ENCODE data around the gene UNC79. TPM values are rescaled to one million over a fixed set of nuclear protein-coding genes. Genes with fewer than 3 reads are reported as not detected.

UNC79 gene
- total and polyA plus RNA-seq, 9 donors, result 0.04 to 1.1 (median 0.15) TPM

DNA sequence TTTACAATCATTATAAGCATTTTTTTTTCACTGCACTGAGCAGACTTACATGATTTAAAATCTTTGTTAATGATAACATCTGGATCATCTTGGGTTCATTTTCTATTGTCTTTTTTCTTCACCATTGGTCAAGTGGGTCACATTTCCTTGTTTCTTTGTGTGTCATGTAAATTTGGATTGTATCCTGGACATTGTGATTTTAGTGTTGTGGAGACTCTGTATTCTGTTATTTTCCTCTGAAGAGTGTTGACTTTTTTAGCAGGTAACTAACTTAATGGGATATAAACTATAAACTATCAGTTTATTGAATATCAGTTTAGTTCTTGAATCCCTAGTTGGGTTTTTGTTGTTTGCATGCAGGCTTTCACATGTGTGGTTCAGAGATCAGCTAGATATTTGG, 4.0 kb upstream of the UNC79 start:
- Histone ChIP-seq H3K27ac (no peak overlapping the region), H3K4me1 (ENCODE audit: insufficient read depth) (no peaks in the 10 kb centered on the region), H3K9me3 (peaks cover 0 to 4% of the 10 kb centered on the region in 2 donors), H3K27me3 (no peaks in the 10 kb centered on the region), H3K36me3 (no peaks in the 10 kb centered on the region), H3K4me3 (no peak overlapping the region)
- TF ChIP-seq EP300 (IDR thresholded peaks at IDR 0.05) (no peak), POLR2A (IDR thresholded peaks at IDR 0.05) (no peak)
- TF ChIP-seq, protein P1, sequence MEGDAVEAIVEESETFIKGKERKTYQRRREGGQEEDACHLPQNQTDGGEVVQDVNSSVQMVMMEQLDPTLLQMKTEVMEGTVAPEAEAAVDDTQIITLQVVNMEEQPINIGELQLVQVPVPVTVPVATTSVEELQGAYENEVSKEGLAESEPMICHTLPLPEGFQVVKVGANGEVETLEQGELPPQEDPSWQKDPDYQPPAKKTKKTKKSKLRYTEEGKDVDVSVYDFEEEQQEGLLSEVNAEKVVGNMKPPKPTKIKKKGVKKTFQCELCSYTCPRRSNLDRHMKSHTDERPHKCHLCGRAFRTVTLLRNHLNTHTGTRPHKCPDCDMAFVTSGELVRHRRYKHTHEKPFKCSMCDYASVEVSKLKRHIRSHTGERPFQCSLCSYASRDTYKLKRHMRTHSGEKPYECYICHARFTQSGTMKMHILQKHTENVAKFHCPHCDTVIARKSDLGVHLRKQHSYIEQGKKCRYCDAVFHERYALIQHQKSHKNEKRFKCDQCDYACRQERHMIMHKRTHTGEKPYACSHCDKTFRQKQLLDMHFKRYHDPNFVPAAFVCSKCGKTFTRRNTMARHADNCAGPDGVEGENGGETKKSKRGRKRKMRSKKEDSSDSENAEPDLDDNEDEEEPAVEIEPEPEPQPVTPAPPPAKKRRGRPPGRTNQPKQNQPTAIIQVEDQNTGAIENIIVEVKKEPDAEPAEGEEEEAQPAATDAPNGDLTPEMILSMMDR (IDR thresholded peaks at IDR 0.05), result no peak
- no peak for DNase-seq
- intact Hi-C loops (cut with DNase I), result no loop called here

DNA sequence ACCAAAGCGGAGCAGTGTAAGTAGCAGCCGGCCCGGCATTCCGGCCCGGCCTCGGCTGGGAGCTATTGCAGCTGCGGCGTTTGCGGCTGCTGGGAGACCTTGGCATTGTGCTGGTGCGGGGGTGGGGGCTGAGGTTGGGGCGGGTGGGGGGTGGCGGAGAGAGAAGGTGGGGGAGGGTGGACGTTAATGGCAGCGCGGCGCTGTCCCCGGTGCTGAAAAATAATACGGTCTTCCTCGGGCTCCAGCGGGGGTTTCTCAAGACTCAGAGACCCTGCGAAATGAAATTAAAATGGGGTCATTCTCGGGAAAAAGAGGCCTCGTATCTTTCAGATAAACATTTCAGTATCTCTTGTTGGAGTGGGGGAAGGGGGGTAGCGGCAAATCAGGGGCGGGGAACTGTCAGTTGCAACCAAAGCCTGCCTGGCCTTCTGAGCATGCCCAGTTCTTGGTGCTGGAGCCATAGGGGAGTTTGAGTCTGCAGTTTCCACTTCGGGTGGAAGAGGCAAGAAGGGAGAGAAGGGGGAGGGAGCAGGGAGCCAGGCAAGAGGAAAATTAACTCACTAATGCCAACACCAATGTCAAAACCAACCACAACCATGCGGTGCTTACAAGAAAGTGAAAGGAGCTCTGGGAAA, 414 bp downstream of the UNC79 start:
- Histone ChIP-seq H3K9me3 (peaks cover 0 to 4% of the 10 kb centered on the region in 2 donors), H3K4me3 (no peak overlapping the region), H3K27ac (no peak overlapping the region), H3K4me1 (ENCODE audit: insufficient read depth) (no peaks in the 10 kb centered on the region), H3K27me3 (no peaks in the 10 kb centered on the region), H3K36me3 (no peaks in the 10 kb centered on the region)
- WGBS, 3 donors, result 2% methylated on average over 27 of the region's 27 CpGs
- intact Hi-C loops (cut with DNase I), result no loop called here
- TF ChIP-seq, protein P1 (IDR thresholded peaks at IDR 0.05), result no peak
- TF ChIP-seq POLR2A (IDR thresholded peaks at IDR 0.05), result no peak
- no peak for TF ChIP-seq EP300 (IDR thresholded peaks at IDR 0.05)
- DNase-seq, result no peak

DNA sequence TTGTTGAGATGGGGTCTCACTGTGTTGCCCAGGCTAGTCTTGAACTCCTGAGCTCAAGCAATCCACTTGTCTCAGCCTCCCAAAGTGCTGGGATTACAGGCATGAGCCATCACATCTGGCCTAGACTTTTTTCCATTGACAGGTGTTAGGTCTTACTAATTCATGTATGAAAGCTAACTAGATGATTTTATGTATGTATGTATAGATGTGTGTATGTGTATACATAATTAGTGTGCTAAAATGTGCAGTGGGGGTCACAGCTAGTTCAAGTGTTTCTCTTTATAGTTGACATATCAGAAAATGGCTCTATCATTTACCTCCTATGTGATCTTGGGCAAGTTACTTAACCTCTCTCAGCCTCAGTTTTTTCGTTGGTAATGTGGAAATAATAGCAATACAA, 23.5 kb downstream of the UNC79 start:
- no peak for DNase-seq
- Histone ChIP-seq H3K27ac (no peak overlapping the region), H3K27me3 (no peaks in the 10 kb centered on the region), H3K4me1 (ENCODE audit: insufficient read depth) (no peaks in the 10 kb centered on the region), H3K36me3 (no peaks in the 10 kb centered on the region), H3K4me3 (no peak overlapping the region), H3K9me3 (no peaks in the 10 kb centered on the region)
- TF ChIP-seq EP300 (IDR thresholded peaks at IDR 0.05), result no peak
- TF ChIP-seq POLR2A (IDR thresholded peaks at IDR 0.05), result no peak
- TF ChIP-seq, protein P1 (IDR thresholded peaks at IDR 0.05), result no peak
- intact Hi-C loops (cut with DNase I), result no loop called here
- 66 to 79% (median 72%) methylated on average over 1 of the region's 1 CpG for WGBS, 3 donors

DNA sequence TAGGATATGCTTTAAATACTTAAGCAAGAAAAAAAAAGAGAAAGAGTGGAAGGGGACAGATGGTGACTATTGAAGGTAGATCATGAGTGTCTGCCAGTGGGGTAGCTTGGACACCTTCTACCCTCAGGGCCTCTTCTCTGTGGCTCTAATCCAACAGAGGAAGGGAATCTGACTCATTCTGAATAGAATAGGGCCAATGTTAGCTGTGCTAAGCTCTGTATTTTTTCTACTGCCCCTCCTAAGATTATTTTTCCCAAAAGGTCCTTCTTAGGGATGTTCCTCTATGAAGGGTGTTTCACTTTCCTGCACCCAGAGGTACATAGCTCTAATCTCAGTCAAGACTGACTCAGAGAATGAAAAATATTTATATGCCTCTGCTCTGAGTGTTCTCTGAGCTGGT, 25.6 kb downstream of the UNC79 start:
- H3K4me3 ChIP-seq, result no peak overlapping the region
- H3K9me3 ChIP-seq, result no peaks in the 10 kb centered on the region
- H3K4me1 ChIP-seq (ENCODE audit: insufficient read depth), result no peaks in the 10 kb centered on the region
- no peak overlapping the region for H3K27ac ChIP-seq
- no peaks in the 10 kb centered on the region for H3K36me3 ChIP-seq
- H3K27me3 ChIP-seq, result no peaks in the 10 kb centered on the region
- TF ChIP-seq EP300 (IDR thresholded peaks at IDR 0.05), result no peak
- no peak for TF ChIP-seq POLR2A (IDR thresholded peaks at IDR 0.05)
- TF ChIP-seq, protein P1 (IDR thresholded peaks at IDR 0.05), result no peak
- intact Hi-C loops (cut with DNase I), result no loop called here
- no peak for DNase-seq

Measured in ovary (tissue), 9 donors.